Adrenal gland (tissue), 12 donors: ENCODE results near the gene GALNT18. TPM values are rescaled to one million over a fixed set of nuclear protein-coding genes. Genes with fewer than 3 reads are reported as not detected.

ENCODE experiments used
- DNase-seq, 7 donors: peaks; one replicate each; pipeline ENCODE4 v3.0.0-alpha.2; 2019 to 2020
- H3K27ac ChIP-seq, 5 donors: fragments of 200-600 bp; sonication (generic) in 4 of 5; 1 replicate in 3 of 5; 2 replicates in 2 of 5; pipeline versions ENCODE4 v1.5.1 to v1.8.0; 2016 to 2020; ENCODE audit warnings: mild to moderate bottlenecking in 1 of 5
- H3K27me3 ChIP-seq: fragments of 200-600 bp; 2 replicates; pipeline ENCODE4 v1.8.0; 2021
- H3K36me3 ChIP-seq, 2 donors: fragments of 200-600 bp; replicated peaks in 1 of 2; 1 replicate in 1 of 2; 2 replicates in 1 of 2; pipeline versions ENCODE4 v1.5.1 to v1.8.0; 2018 to 2022
- H3K4me1 ChIP-seq, 2 donors: fragments of 200-600 bp; replicated peaks in 1 of 2; 1 replicate in 1 of 2; 2 replicates in 1 of 2; pipeline versions ENCODE4 v1.5.1 to v1.8.0; 2018 to 2021
- H3K4me3 ChIP-seq, 4 donors: fragments of 200-600 bp; sonication (generic) in 3 of 4; one replicate each; pipeline ENCODE4 v1.5.1; 2016 to 2018
- H3K9me3 ChIP-seq, 3 donors: fragments of 200-600 bp; sonication (generic) in 1 of 3; replicated peaks in 1 of 3; 1 replicate in 2 of 3; 2 replicates in 1 of 3; pipeline versions ENCODE4 v1.5.1 to v1.8.0; 2016 to 2021
- CTCF ChIP-seq, 6 experiments: fragments of 450-650 bp in 4 of 6; fragments of 200-600 bp in 2 of 6; sonication (generic) in 1 of 6; IDR thresholded peaks; 1 replicate in 5 of 6; 2 replicates in 1 of 6; pipeline versions ENCODE4 v1.5.1 to v1.8.0; 2016 to 2021; ENCODE audit warnings: antibody characterized with exemption in 6 of 6, mild to moderate bottlenecking in 2 of 6, moderate library complexity in 1 of 6
- POLR2A ChIP-seq, 2 donors: fragments of 450-650 bp; IDR thresholded peaks; one replicate each; pipeline ENCODE4 v1.6.1; 2017; ENCODE audit warnings: antibody characterized with exemption in 2 of 2, mild to moderate bottlenecking in 2 of 2, moderate library complexity in 1 of 2
- WGBS, 4 donors: extraction: QIAGEN DNeasy Blood & Tissue Kit in 2 of 4; methylation state at CpG; one replicate each; pipeline versions ENCODE4 v1.1.5 to v1.1.7; 2013 to 2017; 5-methylcytosine and 5-hydroxymethylcytosine counted together
- intact Hi-C, 2 donors: fragments of 100-400 bp; cut with DNase I; formaldehyde crosslinking; loops; one replicate each; pipeline versions ENCODE4 v1.14.1 to v1.15.0; 2022 to 2023
- polyA plus RNA-seq, 3 donors: library from polyadenylated mRNA; stranded (reverse); fragments of 200-250 nt in 2 of 3; fragments of 350-450 nt in 1 of 3; fragmentation: Illumina TruSeq in 1 of 3; extraction: RNeasy Lipid Tissue Mini Kit (QIAGEN cat#74804) in 1 of 3; gene quantifications; one replicate each; pipeline ENCODE4 v1.2.3, GENCODE V29; 2013 to 2014
- total RNA-seq, 9 donors: library from RNA; depleted of rRNA in 4 of 9; stranded (reverse); fragments of >200 nt in 4 of 9; fragments of 120-200 nt in 1 of 9; fragmentation: NEBNext Ultra II Directional in 1 of 9; extraction: Animal tissue kit (Norgen Biotek cat#: 25700) in 1 of 9; gene quantifications; one replicate each; pipeline versions ENCODE4 v1.1.0 to v1.2.4, GENCODE V29; 2013 to 2023
- donor health status: healthy with polysubstance abuse.
- donor health status: Bipolar disorder and iron deficiency.
- donor health status: DM: yes; HTN: yes; CAD: no.
- donor health status: DM: no; HTN: no; CAD: no.
- donor health status: DM: no; HTN: no; CAD: no.
- donor health status: DM: yes; HTN: yes; CAD: no.

The GALNT18 gene
- total and polyA plus RNA-seq, 12 donors, result 1.4 to 15.1 (median 6.4) TPM

GRCh38 chr11:11441516-11441915 is 180.3 kb downstream of the GALNT18 start:
- Histone ChIP-seq H3K36me3 (no peaks in the 10 kb centered on the region), H3K4me3 (no peak overlapping the region), H3K27ac (no peak overlapping the region), H3K9me3 (no peaks in the 10 kb centered on the region), H3K27me3 (no peaks in the 10 kb centered on the region), H3K4me1 (peaks cover 0 to 5% of the 10 kb centered on the region in 2 donors)
- TF ChIP-seq CTCF (IDR thresholded peaks at IDR 0.05) (no peak), POLR2A (IDR thresholded peaks at IDR 0.05) (no peak)
- DNase-seq, result no peak
- WGBS, 4 donors, result 96 to 98% (median 97%) methylated on average over 7 of the region's 7 CpGs
- intact Hi-C loops, result no loop called here

- no peak overlapping the region for H3K4me3 ChIP-seq
- WGBS, 4 donors, result 69 to 81% (median 71%) methylated on average over 1 of the region's 1 CpG
- no peaks in the 10 kb centered on the region for H3K36me3 ChIP-seq
- TF ChIP-seq POLR2A (IDR thresholded peaks at IDR 0.05), result no peak
- no peak for TF ChIP-seq CTCF (IDR thresholded peaks at IDR 0.05)
- no peaks in the 10 kb centered on the region for H3K9me3 ChIP-seq
- H3K27ac ChIP-seq, result no peak overlapping the region
- intact Hi-C loops, result no loop called here
- H3K4me1 ChIP-seq, result peaks cover 0 to 5% of the 10 kb centered on the region in 2 donors
- no peaks in the 10 kb centered on the region for H3K27me3 ChIP-seq
- no peak for DNase-seq
Measured at GRCh38 chr11:11441091-11441490, 180.7 kb downstream of the GALNT18 start.

GRCh38 chr11:11440144-11440543 is 181.7 kb downstream of the GALNT18 start:
- 83 to 92% (median 88%) methylated on average over 5 to 6 of the region's 6 CpGs for WGBS, 4 donors
- DNase-seq, result no peak
- H3K9me3 ChIP-seq, result no peaks in the 10 kb centered on the region
- H3K4me3 ChIP-seq, result no peak overlapping the region
- H3K27ac ChIP-seq, result no peak overlapping the region
- peaks cover 0 to 5% of the 10 kb centered on the region in 2 donors for H3K4me1 ChIP-seq
- H3K36me3 ChIP-seq, result no peaks in the 10 kb centered on the region
- H3K27me3 ChIP-seq, result no peaks in the 10 kb centered on the region
- TF ChIP-seq CTCF (IDR thresholded peaks at IDR 0.05) (no peak), POLR2A (IDR thresholded peaks at IDR 0.05) (no peak)
- intact Hi-C loops, result no loop called here

GRCh38 chr11:11439591-11439990 is 182.2 kb downstream of the GALNT18 start:
- H3K36me3 ChIP-seq, result no peaks in the 10 kb centered on the region
- H3K27me3 ChIP-seq, result no peaks in the 10 kb centered on the region
- intact Hi-C loops, result no loop called here
- peaks cover 0 to 2% of the 10 kb centered on the region in 2 donors for H3K4me1 ChIP-seq
- no peak overlapping the region for H3K4me3 ChIP-seq
- no peak overlapping the region for H3K27ac ChIP-seq
- DNase-seq, result no peak
- WGBS, 4 donors, result 95 to 99% (median 96%) methylated on average over 2 of the region's 2 CpGs
- TF ChIP-seq CTCF (IDR thresholded peaks at IDR 0.05), result no peak
- TF ChIP-seq POLR2A (IDR thresholded peaks at IDR 0.05), result no peak
- H3K9me3 ChIP-seq, result no peaks in the 10 kb centered on the region
